Body of pancreas (tissue), 4 donors: ENCODE measurements around the gene LRRC46.

Experiments used
- CTCF ChIP-seq, 7 experiments: fragments of 450-650 bp in 4 of 7; fragments of 200-600 bp in 3 of 7; sonication (generic) in 3 of 7; IDR thresholded peaks; one replicate each; pipeline ENCODE4 v1.5.1; 2016 to 2019; ENCODE audit warnings: antibody characterized with exemption in 7 of 7
- POLR2A ChIP-seq, 3 donors: fragments of 450-650 bp; IDR thresholded peaks; one replicate each; pipeline ENCODE4 v1.6.1; 2016; ENCODE audit warnings: antibody characterized with exemption in 3 of 3, mild to moderate bottlenecking in 2 of 3

GRCh38 chr17:47792979-47793378 lies 38.5 kb upstream of the LRRC46 start:
- TF ChIP-seq CTCF (IDR thresholded peaks at IDR 0.05) (no peak), POLR2A (IDR thresholded peaks at IDR 0.05) (no peak)
